Chondrocyte (in vitro differentiated cells): Measurements from ENCODE around the gene FXYD6. TPM values are rescaled to one million over a fixed set of nuclear protein-coding genes. Genes with fewer than 3 reads are reported as not detected.

Experiments
- DNase-seq: peaks from one replicate; pipeline ENCODE4 v3.0.0; 2021; ENCODE audit warnings: mixed read lengths, low spot score
- H3K27ac Mint-ChIP-seq: one replicate; pipeline ENCODE4 v1.8.0; 2021; ENCODE audit warnings: mild to moderate bottlenecking, moderate library complexity, mixed read lengths; ENCODE audit not compliant: unreplicated experiment
- H3K27me3 Mint-ChIP-seq: 2 replicates; pipeline ENCODE4 v1.8.0; 2021; ENCODE audit warnings: low read depth, mixed read lengths
- H3K36me3 Mint-ChIP-seq: 2 replicates; pipeline ENCODE4 v1.8.0; 2021; ENCODE audit warnings: low read depth, mixed read lengths
- H3K4me1 Mint-ChIP-seq: 2 replicates; pipeline ENCODE4 v1.8.0; 2021; ENCODE audit warnings: low read depth, mild to moderate bottlenecking, mixed read lengths
- H3K4me3 Mint-ChIP-seq: one replicate; pipeline ENCODE4 v1.8.0; 2021; ENCODE audit warnings: mild to moderate bottlenecking, moderate library complexity, mixed read lengths; ENCODE audit not compliant: unreplicated experiment
- H3K9me3 Mint-ChIP-seq: 2 replicates; pipeline ENCODE4 v1.8.0; 2021; ENCODE audit warnings: low read depth, mixed read lengths
- total RNA-seq: library from RNA; stranded (reverse); gene quantifications from 3 replicates; pipeline ENCODE4 v1.2.1, GENCODE V29; 2021
- TF ChIP-seq, protein P1 (sequence below): fragments of 200-600 bp; sonication (generic); IDR thresholded peaks from 2 replicates; pipeline ENCODE4 v1.5.0; 2021; ENCODE audit warnings: antibody characterized with exemption, mild to moderate bottlenecking, moderate library complexity

Gene FXYD6
- total RNA-seq, 1 donor from 2014 or later = 2.8 TPM

GRCh38 chr11:117918366-117919255 lies 42.2 kb upstream of the FXYD6 start:
- H3K4me3 Mint-ChIP-seq = no peak overlapping the region
- H3K27me3 Mint-ChIP-seq = peaks cover 27% of the 10 kb centered on the region

DNA sequence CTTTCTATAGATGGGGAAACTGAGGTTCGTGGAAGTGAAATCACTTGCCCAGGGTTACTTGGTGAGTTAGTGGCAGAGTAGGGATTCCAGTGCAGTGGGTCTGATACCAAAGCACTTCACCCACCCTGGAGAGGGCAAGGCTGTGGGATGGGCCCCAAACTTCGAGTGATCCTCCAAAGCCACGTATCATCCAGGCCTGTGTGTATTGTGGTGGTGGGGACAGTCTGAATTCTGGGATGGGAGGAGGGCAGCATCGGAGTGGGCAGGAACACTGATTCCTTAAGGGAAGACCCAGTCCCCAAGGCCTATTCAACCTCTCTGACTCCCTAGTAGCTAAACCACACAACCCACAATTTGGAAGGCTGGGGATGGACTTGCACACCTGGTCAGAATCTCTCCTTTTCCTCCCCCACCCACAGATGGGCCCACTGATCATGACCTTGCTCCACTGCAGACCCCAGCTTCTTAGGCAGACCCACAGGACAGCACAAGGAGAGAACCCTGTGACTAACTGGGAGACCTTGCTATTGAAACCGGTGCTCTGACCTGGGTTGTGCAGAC lies 41.2 kb upstream of the FXYD6 start:
- Mint-ChIP-seq H3K9me3 (no peaks in the 10 kb centered on the region), H3K4me3 (no peak overlapping the region), H3K36me3 (no peaks in the 10 kb centered on the region), H3K27me3 (peaks cover 30% of the 10 kb centered on the region), H3K4me1 (no peaks in the 10 kb centered on the region), H3K27ac (no peak overlapping the region)
- DNase-seq = peak; percentile 28
- TF ChIP-seq, protein P1, sequence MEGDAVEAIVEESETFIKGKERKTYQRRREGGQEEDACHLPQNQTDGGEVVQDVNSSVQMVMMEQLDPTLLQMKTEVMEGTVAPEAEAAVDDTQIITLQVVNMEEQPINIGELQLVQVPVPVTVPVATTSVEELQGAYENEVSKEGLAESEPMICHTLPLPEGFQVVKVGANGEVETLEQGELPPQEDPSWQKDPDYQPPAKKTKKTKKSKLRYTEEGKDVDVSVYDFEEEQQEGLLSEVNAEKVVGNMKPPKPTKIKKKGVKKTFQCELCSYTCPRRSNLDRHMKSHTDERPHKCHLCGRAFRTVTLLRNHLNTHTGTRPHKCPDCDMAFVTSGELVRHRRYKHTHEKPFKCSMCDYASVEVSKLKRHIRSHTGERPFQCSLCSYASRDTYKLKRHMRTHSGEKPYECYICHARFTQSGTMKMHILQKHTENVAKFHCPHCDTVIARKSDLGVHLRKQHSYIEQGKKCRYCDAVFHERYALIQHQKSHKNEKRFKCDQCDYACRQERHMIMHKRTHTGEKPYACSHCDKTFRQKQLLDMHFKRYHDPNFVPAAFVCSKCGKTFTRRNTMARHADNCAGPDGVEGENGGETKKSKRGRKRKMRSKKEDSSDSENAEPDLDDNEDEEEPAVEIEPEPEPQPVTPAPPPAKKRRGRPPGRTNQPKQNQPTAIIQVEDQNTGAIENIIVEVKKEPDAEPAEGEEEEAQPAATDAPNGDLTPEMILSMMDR = no peak

More at GRCh38 chr11:117918366-117919255, 42.2 kb upstream of the FXYD6 start:
- Mint-ChIP-seq H3K27ac (no peak overlapping the region), H3K4me1 (no peaks in the 10 kb centered on the region), H3K9me3 (no peaks in the 10 kb centered on the region), H3K36me3 (no peaks in the 10 kb centered on the region)
- DNase-seq = peak; percentile 72
- TF ChIP-seq, protein P1 = no peak

DNA sequence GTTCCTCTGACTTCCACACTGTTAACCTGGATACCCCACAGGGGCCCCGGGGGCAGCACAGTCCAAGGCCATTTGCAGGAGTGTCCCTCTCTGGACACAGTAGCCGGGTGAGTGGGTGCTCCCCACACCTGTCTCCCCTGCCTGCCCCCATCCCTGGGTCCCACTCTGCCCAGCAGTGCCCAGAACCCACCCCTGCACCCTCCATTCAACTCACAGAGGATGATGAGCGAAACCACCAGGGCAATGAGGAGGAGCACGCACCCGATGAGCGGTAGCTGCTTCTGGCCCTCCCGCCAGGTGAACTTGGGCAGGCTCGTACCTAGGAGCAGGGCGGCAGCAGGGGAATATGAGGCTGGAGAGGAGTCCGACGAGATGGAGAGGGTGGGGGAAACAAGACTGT lies 40.5 kb upstream of the FXYD6 start:
- H3K36me3 Mint-ChIP-seq = no peaks in the 10 kb centered on the region
- no peak overlapping the region for H3K4me3 Mint-ChIP-seq
- TF ChIP-seq, protein P1 = no peak
- H3K9me3 Mint-ChIP-seq = no peaks in the 10 kb centered on the region
- peaks cover 30% of the 10 kb centered on the region for H3K27me3 Mint-ChIP-seq
- no peak overlapping the region for H3K27ac Mint-ChIP-seq
- H3K4me1 Mint-ChIP-seq = no peaks in the 10 kb centered on the region
- peak; percentile 62 for DNase-seq

DNA sequence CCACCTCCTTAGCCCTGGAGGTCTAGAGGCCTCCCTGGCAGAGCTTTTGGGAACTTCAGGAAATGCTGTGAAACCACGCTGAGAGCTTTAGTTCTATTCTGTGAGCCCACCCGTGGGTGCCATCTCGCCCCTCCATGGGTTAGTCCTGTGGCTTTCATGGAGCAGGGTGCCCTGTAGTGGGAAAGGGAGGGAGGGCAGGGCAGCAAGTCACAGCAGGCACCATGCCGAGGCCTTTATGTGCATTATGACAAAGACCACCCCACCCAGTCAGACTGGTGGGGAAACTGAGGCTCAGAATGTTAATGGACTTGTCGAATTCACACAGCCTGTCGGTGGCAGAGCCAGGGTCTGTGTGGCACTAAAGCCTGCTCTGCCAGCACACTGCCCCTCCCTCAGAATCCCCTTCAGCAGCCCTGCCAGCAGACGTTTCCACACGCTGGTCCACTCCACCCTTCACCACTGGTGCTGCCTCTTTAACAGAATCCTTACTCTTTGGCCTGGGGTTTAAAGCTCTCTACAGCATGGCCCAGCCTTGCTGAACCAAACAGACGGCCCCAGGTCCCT lies 39.3 kb upstream of the FXYD6 start:
- Mint-ChIP-seq H3K36me3 (no peaks in the 10 kb centered on the region), H3K4me1 (no peaks in the 10 kb centered on the region), H3K9me3 (no peaks in the 10 kb centered on the region), H3K4me3 (no peak overlapping the region), H3K27ac (no peak overlapping the region), H3K27me3 (peaks cover 30% of the 10 kb centered on the region)
- TF ChIP-seq, protein P1 = no peak
- DNase-seq = peak; percentile 29

GRCh38 chr11:117914991-117915618 lies 38.6 kb upstream of the FXYD6 start:
- Mint-ChIP-seq H3K27ac (peak overlapping the region; percentile 5), H3K4me3 (no peak overlapping the region), H3K27me3 (peaks cover 30% of the 10 kb centered on the region), H3K36me3 (no peaks in the 10 kb centered on the region), H3K9me3 (no peaks in the 10 kb centered on the region), H3K4me1 (no peaks in the 10 kb centered on the region)
- DNase-seq = peak; percentile 78
- TF ChIP-seq, protein P1 = no peak
